ENCODE measurements around the gene DENND5B.

Gene DENND5B

DNA sequence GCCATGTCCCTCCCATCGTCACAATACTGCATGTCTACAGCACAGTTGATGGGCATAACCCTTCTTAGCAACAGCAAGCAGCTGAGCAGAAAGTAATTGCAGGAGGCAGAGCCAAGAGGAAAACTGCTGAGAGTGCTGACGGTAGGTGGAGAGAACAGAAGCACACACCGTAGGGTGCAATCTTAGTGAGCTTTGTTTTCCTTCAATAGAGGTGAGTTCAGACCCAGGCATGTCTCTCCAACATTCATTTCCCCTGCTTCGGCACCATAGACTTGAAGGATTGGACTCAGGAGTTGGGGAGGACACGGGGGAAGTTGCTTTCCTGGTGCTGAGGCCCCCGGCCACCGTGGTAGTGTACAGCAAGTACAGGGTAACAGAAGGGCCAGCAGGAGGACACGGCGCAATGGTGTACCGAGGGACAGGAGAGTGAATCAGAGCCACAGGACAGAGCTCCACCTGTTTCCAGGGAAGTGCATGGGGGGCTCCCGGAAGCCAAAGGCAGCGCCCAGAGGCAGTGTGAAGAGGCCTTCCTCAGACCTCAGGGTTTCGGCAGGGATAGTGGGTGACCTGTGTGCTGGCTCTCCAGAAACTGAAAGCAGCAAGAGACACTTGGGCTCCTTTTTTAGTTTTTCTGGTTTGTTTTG lies 228.7 kb downstream of the DENND5B start:
- Histone ChIP-seq H3K36me3 (ENCODE audit: control insufficient read depth in 2 of 2, insufficient read depth in 1 of 2, low read length in 2 of 2) (no peaks in the 10 kb centered on the region), H3K27ac (ENCODE audit: extremely low read depth, low read depth, low read length) (peak overlapping the region; percentile 51), H3K9me3 (ENCODE audit: control insufficient read depth, insufficient read depth, low read depth, low read length) (no peaks in the 10 kb centered on the region), H3K4me3 (ENCODE audit: low read depth, low read length) (no peak overlapping the region), H3K4me1 (ENCODE audit: control insufficient read depth, insufficient read depth, low read length) (peaks cover 6% of the 10 kb centered on the region; the same call in 1 of the 2 replicates)
- TF ChIP-seq ZNF18 (tag by site-specific recombination; IDR thresholded peaks at IDR 0.05) (peak; percentile 74; the same call in 1 of the 2 replicates), ZNF335 (tag by site-specific recombination; conservative IDR thresholded peaks at IDR 0.05) (peak; percentile 95), OSR2 (tag by site-specific recombination; IDR thresholded peaks at IDR 0.05) (peak; percentile 88), ZNF776 (tag by site-specific recombination; IDR thresholded peaks at IDR 0.05; ENCODE audit: borderline replicate concordance) (no peak), ZNF596 (tag by site-specific recombination; IDR thresholded peaks at IDR 0.05) (no peak), ZNF341 (tag by site-specific recombination; IDR thresholded peaks at IDR 0.05; ENCODE audit: low read depth) (peak; percentile 47), TRIM28 (IDR thresholded peaks at IDR 0.05; ENCODE audit: borderline replicate concordance, low read length) (peak; percentile 58; the same call in 1 of the 2 replicates), ZNF24 (tag by site-specific recombination; IDR thresholded peaks at IDR 0.05) (no peak), GLIS2 (tag by site-specific recombination; IDR thresholded peaks at IDR 0.05) (peak; percentile 35; the same call in 1 of the 2 replicates), ZIC2 (tag by site-specific recombination; IDR thresholded peaks at IDR 0.05) (peak; percentile 62), PATZ1 (tag by site-specific recombination; IDR thresholded peaks at IDR 0.05) (0 out of 2 replicates have a peak, but pooled peaks have one; percentile 16), GLI2 (tag by site-specific recombination; IDR thresholded peaks at IDR 0.05; ENCODE audit: borderline replicate concordance, low read depth) (no peak), ZNF2 (tag by site-specific recombination; IDR thresholded peaks at IDR 0.05) (0 out of 2 replicates have a peak, but pooled peaks have one; percentile 24), ZNF660 (tag by site-specific recombination; IDR thresholded peaks at IDR 0.05) (no peak), TSHZ1 (tag by site-specific recombination; IDR thresholded peaks at IDR 0.05; ENCODE audit: borderline replicate concordance) (no peak)
- TF ChIP-seq, protein P1, sequence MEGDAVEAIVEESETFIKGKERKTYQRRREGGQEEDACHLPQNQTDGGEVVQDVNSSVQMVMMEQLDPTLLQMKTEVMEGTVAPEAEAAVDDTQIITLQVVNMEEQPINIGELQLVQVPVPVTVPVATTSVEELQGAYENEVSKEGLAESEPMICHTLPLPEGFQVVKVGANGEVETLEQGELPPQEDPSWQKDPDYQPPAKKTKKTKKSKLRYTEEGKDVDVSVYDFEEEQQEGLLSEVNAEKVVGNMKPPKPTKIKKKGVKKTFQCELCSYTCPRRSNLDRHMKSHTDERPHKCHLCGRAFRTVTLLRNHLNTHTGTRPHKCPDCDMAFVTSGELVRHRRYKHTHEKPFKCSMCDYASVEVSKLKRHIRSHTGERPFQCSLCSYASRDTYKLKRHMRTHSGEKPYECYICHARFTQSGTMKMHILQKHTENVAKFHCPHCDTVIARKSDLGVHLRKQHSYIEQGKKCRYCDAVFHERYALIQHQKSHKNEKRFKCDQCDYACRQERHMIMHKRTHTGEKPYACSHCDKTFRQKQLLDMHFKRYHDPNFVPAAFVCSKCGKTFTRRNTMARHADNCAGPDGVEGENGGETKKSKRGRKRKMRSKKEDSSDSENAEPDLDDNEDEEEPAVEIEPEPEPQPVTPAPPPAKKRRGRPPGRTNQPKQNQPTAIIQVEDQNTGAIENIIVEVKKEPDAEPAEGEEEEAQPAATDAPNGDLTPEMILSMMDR (tag by site-specific recombination; IDR thresholded peaks at IDR 0.05): peak; percentile 49
- ChIA-PET CTCF (interaction anchor here (0.6 to 2.6 kb wide), 7 partner anchors 41 to 488 kb away, joined by 3 to 9 read pairs (median 3); no protein-coding TSS in a partner anchor), POLR2A (interaction anchor here (0.9 kb wide), 1 partner anchor 9 kb away, joined by 3 read pairs; no protein-coding TSS in a partner anchor)

Data from HEK293 (cell line).